Measurements from ENCODE around the gene NSMCE3. TPM values are rescaled to one million over a fixed set of nuclear protein-coding genes. Genes with fewer than 3 reads are reported as not detected.

The NSMCE3 gene
- total and polyA plus RNA-seq, 2 experiments from 2014 or later: 9.7 to 10.0 TPM

- Mint-ChIP-seq H3K4me1 (peaks cover 2% of the 10 kb centered on the region; the same call in 1 of the 3 replicates), H3K9me3 (no peaks in the 10 kb centered on the region; the same call in 2 of the 3 replicates), H3K27me3 (ENCODE audit: insufficient read depth, low read depth, poor library complexity) (no peaks in the 10 kb centered on the region), H3K36me3 (ENCODE audit: low read depth) (no peaks in the 10 kb centered on the region), H3K27ac (no peak overlapping the region), H3K4me3 (no peak overlapping the region)
- no peak overlapping the region for H3K4me2 ChIP-seq
- H3K27ac ChIP-seq (ENCODE audit: low read depth): no peak overlapping the region
- no peaks in the 10 kb centered on the region for H3K4me1 ChIP-seq (ENCODE audit: insufficient read depth)
- no peak for ATAC-seq
- H3K9me2 ChIP-seq (ENCODE audit: insufficient read depth): no peaks in the 10 kb centered on the region
- no peak for TF ChIP-seq NANOG (IDR thresholded peaks at IDR 0.05; ENCODE audit: borderline replicate concordance)
- no peaks in the 10 kb centered on the region for H3K79me2 ChIP-seq (replicated peaks; ENCODE audit: insufficient read depth)
- H3K36me3 ChIP-seq (ENCODE audit: insufficient read depth): no peaks in the 10 kb centered on the region
- H3F3A ChIP-seq (replicated peaks; ENCODE audit: low read depth): no peaks in the 10 kb centered on the region
- no peak overlapping the region for H3K4me3 ChIP-seq
- DNase-seq (ENCODE audit: low spot score): no peak
- H2AFZ ChIP-seq: no peak overlapping the region
- no peaks in the 10 kb centered on the region for H3K27me3 ChIP-seq (ENCODE audit: insufficient read depth)
- H4K20me1 ChIP-seq (replicated peaks; ENCODE audit: insufficient read depth): no peaks in the 10 kb centered on the region
Observed at GRCh38 chr15:29291067-29291845, 21.6 kb upstream of the NSMCE3 start.

GRCh38 chr15:29289173-29289572 lies 19.6 kb upstream of the NSMCE3 start:
- H3K79me2 ChIP-seq (replicated peaks; ENCODE audit: insufficient read depth): no peaks in the 10 kb centered on the region
- no peaks in the 10 kb centered on the region for H3F3A ChIP-seq (replicated peaks; ENCODE audit: low read depth)
- H3K4me1 ChIP-seq (ENCODE audit: insufficient read depth): no peaks in the 10 kb centered on the region
- no peaks in the 10 kb centered on the region for H3K9me2 ChIP-seq (ENCODE audit: insufficient read depth)
- H3K27ac ChIP-seq (ENCODE audit: low read depth): no peak overlapping the region
- no peak for DNase-seq (ENCODE audit: low spot score)
- Mint-ChIP-seq H3K4me1 (peaks cover 2% of the 10 kb centered on the region; the same call in 1 of the 3 replicates), H3K27me3 (ENCODE audit: insufficient read depth, low read depth, poor library complexity) (no peaks in the 10 kb centered on the region), H3K9me3 (no peaks in the 10 kb centered on the region; the same call in 2 of the 3 replicates), H3K36me3 (ENCODE audit: low read depth) (no peaks in the 10 kb centered on the region), H3K4me3 (no peak overlapping the region), H3K27ac (no peak overlapping the region)
- no peak for ATAC-seq
- H4K20me1 ChIP-seq (replicated peaks; ENCODE audit: insufficient read depth): no peaks in the 10 kb centered on the region
- no peak overlapping the region for H3K4me3 ChIP-seq
- H3K36me3 ChIP-seq (ENCODE audit: insufficient read depth): no peaks in the 10 kb centered on the region
- TF ChIP-seq CREB1 (CRISPR knock-in tag; IDR thresholded peaks at IDR 0.05; ENCODE audit: low read depth) (no peak), JUNB (IDR thresholded peaks at IDR 0.05; ENCODE audit: unreplicated experiment) (no peak), STAT1 (IDR thresholded peaks at IDR 0.05; ENCODE audit: unreplicated experiment) (no peak)
- no peak overlapping the region for H3K4me2 ChIP-seq
- H3K27me3 ChIP-seq (ENCODE audit: insufficient read depth): no peaks in the 10 kb centered on the region
- no peak overlapping the region for H2AFZ ChIP-seq

GRCh38 chr15:29285386-29285785 lies 15.8 kb upstream of the NSMCE3 start:
- Histone ChIP-seq H3K36me3 (ENCODE audit: insufficient read depth) (no peaks in the 10 kb centered on the region), H3K4me3 (no peak overlapping the region), H3K9me2 (ENCODE audit: insufficient read depth) (no peaks in the 10 kb centered on the region), H3K4me2 (no peak overlapping the region), H3K27me3 (ENCODE audit: insufficient read depth) (no peaks in the 10 kb centered on the region), H3K27ac (ENCODE audit: low read depth) (no peak overlapping the region), H2AFZ (no peak overlapping the region), H3F3A (replicated peaks; ENCODE audit: low read depth) (no peaks in the 10 kb centered on the region), H3K4me1 (ENCODE audit: insufficient read depth) (no peaks in the 10 kb centered on the region), H3K79me2 (replicated peaks; ENCODE audit: insufficient read depth) (no peaks in the 10 kb centered on the region), H4K20me1 (replicated peaks; ENCODE audit: insufficient read depth) (no peaks in the 10 kb centered on the region)
- no peaks in the 10 kb centered on the region for H3K36me3 Mint-ChIP-seq (ENCODE audit: low read depth)
- ATAC-seq (no peak), DNase-seq (ENCODE audit: low spot score) (no peak)
- H3K9me3 Mint-ChIP-seq: no peaks in the 10 kb centered on the region
- peaks cover 3% of the 10 kb centered on the region; the same call in 1 of the 3 replicates for H3K4me1 Mint-ChIP-seq
- H3K27me3 Mint-ChIP-seq (ENCODE audit: insufficient read depth, low read depth, poor library complexity): no peaks in the 10 kb centered on the region
- H3K4me3 Mint-ChIP-seq: no peak overlapping the region
- no peak overlapping the region for H3K27ac Mint-ChIP-seq
- TF ChIP-seq ETS1 (IDR thresholded peaks at IDR 0.05): no peak
- TF ChIP-seq POLR2AphosphoS5 (IDR thresholded peaks at IDR 0.05; ENCODE audit: low read depth): no peak
- TF ChIP-seq ZNF331 (CRISPR knock-in tag; IDR thresholded peaks at IDR 0.05; ENCODE audit: low read depth): no peak
- no peak for TF ChIP-seq JUNB (IDR thresholded peaks at IDR 0.05; ENCODE audit: unreplicated experiment)
- TF ChIP-seq EZH2phosphoT487 (IDR thresholded peaks at IDR 0.05; ENCODE audit: unreplicated experiment): no peak
- TF ChIP-seq ZNF462 (CRISPR knock-in tag; IDR thresholded peaks at IDR 0.05): no peak
- no peak for TF ChIP-seq EZH2 (IDR thresholded peaks at IDR 0.05; ENCODE audit: low read depth, unreplicated experiment)

Measured in GM23338 (cell line).